Measurements from ENCODE around the gene EDIL3. TPM values are rescaled to one million over a fixed set of nuclear protein-coding genes. Genes with fewer than 3 reads are reported as not detected.
"Not testable (repeated sequence)": the region's sequence is repeated elsewhere in the genome, so short reads cannot be mapped to it uniquely, and the experiment has no call there.

EDIL3 gene
- polyA plus RNA-seq, 3 donors: 44.2 to 46.8 (median 44.6) TPM

DNA sequence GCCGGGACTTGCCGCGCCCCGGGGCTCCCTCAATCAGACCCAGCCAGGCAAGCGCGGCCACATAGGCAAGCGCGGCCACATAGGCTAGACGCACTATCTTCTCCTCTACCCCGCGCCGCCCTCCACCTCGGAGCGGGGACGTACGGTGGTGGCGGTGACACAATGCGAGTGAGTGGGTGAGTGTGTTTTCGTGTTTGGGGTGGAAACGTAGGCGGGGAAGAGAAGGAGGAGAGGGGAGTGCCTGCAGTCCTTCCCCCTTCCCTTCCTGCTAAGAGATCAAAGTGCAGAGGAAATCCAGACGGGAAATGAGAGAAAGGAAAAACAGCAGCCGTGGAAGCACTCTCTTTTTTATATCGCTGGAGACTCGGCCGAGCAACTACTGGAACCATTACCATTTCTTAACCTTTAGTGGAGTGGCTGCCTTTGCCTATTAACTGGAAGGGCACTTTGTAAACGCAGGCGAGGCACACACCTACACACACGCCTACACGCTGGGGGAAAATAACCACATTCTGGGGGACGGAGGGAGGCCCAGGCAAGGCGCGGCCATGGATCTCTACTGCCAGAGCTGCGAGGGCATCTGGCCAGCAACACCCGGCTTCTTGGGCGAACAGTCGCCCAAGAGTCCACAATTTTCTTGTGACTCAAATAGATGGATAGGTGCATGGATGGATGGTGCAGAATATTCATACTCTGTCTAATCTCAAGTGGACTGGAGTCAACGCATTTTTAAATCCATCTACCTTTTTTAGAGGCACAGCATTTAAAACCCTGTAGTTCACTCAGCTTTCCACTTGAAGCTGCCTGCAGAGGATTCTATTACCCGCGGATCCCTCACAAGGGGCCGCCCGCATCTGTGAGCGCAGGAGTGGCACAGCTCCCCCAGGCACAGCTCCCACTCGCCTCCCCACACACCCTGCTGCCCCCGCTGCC, 2.1 kb downstream of the EDIL3 start:
- DNase-seq: no peak

DNA sequence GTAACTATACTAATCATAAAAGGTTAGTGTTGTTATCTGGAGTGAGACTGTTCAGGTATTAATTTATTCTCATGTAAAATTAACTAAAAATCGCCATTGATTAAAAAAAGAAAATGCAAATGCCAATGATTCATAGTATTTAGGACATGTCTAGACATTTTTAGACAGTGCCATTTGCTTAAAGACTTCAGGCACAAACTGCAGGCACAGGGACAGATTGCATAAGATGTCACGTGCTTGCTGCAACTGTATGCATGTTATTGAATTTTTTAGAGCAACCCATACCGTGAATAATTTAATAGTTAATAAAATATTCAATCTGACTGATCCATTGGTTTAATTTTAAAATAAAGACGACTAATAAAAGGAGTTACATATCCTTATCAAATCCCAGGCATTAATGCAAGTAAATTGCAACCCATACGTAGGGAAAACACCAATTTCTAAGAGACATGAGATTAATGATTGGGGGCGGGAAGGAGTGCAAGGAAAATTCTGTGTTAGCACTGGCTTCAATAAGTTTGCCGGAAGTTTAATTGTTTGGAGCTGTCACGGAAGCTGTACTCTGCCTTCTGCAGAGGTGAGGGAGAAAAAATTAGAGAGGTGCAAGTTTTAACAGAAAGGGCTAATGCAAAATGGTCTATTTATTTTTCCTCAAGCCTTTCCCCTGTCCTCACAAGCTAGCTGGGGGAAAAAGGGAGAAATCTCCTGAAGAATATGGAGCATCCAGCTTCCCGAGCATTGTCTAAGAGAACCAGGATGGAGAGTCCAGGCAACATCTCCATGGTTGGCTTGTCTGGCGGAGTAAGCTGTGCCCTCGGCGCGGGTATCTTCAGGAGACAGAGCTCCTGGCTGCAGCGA, 2.9 kb downstream of the EDIL3 start:
- no peak for DNase-seq

DNA sequence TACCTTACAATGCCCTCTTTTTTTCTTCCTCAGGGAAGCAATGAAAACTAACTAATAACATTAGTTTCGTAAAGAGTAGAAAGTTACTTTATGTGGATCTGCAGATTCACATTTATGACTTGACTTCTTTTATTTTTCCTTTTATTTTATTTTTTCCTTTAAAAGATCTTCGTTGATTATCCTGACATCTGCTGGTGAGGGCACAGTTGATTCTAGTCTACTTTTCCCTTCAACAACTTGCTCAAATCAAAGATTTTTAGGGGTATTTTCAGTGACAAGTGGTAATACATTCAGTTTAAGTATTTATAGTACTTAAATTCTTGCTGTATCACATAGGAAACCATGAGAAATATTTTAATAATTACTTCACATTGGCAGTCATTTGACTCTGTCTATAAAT, 4.9 kb downstream of the EDIL3 start:
- no peak for DNase-seq

DNA sequence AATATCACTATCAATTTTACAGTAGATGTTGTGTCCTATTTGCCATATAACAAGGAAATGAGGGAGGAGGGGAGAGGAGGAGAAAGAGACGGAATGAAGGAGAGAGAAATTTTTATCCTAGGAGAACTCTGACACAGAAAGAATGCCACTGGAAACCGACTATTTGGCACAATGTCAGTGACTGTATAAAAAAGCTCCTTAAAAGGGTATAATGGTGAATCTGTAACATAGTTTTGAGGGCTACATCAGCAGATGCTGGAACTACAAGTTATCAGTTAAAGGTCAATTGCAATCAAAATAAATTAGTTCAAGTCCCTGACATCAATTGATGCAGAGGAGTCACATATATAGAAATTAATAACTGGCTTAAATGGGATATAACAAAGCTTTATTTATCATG, 5.7 kb downstream of the EDIL3 start:
- DNase-seq: no peak

DNA sequence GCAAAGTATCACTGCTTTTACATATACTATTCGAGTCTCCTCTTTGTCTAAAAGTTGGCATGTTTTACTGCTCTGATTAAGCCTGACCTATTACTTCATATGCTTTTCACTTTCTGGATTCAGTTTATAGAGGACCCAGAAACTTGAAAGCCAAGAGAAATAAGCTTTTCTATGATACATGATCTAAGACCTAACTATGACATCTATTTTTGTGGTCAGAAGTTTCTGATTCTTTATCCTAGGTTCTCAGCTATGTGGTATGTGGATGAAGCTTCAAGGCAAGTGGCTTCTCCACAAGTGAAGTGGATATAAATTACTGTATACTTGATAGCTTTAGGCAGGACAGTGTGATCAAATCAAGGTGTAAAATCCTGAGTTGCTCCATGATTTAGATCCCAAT, 6.3 kb downstream of the EDIL3 start:
- no peak for DNase-seq

DNA sequence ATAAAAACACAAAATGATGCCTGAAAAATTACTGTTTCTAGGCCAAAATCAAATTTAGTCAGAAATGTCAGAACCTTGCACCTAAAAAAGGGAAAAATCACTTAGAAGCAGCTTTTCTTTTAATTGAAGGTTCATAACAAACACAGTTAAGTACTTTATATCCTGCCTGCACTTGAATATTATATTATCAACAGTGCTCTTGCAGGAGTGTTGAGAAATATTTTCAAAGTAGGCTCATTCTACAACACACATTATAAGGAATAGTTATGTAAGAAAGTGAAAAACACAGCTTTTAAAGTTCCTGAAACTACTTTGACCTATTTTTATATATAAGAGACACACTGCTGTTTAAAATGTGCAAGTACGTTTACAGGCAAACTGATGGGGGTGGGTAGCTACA, 8.3 kb downstream of the EDIL3 start:
- DNase-seq: no peak

DNA sequence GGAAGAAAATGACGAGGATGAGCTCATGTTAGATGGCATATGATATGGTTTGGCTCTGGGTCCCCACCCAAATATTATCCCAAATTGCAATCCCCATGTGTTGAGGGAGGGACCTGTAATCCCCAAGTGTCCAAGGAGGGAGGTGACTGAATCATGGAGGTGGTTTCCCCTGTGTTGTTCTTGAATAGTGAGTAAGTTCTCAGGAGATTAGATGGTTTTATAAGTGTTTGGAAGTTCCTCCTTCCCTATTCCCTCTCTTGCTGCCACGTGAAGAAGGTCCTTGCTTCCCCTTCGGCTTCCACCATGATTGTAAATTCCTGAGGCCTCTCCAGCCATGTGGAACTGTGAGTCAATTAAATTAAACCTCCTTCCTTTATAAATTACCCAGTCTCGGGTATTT, 10.1 kb downstream of the EDIL3 start:
- no peak for DNase-seq

DNA sequence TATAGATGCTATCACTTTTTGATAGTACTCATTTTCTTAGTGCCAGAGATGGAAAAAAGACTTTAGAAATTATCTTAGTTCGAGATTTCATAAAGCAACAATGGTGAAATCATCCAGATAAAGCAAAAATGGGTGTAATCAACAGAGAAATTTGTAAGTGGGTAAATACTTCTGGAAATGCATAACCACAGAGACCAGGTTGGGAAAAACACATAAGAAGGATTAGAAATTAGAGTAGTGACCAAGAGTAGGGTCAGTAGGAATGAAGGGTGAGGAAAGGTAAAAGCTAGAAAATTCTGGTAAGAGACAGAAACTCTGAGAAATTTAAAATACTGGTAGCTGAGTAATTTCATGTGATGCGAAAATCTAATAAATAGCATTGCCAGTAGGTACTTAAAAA, 11.2 kb downstream of the EDIL3 start:
- DNase-seq: no peak

DNA sequence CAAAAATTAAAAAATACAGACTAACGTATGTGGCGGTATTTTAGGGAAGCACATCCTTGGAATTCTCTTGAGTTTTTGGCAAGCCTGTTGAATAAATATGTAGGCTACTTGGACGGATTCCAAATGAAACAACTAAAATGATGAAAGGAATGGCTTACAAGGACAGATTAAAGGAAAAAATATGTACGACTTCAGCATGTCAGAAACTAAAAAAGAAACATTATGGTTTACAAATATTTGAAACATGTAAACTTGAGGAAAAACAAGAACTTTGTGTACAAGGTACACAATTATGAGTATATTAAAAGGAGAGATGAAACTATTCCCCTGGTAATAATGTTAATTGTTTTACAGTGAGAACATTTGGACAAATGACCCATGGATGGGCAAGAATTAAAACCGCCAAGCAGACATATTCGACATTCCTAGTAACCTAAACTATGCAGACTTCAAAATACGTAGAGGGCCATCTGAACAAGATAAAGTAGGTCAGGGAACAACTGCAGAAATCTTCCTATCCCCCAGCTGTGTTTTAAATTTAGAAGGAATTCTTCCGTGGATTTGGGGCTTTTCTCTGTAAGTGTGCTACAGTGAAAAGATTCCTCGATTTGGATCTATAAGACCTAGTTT, 12.5 kb downstream of the EDIL3 start:
- no peak for DNase-seq

DNA sequence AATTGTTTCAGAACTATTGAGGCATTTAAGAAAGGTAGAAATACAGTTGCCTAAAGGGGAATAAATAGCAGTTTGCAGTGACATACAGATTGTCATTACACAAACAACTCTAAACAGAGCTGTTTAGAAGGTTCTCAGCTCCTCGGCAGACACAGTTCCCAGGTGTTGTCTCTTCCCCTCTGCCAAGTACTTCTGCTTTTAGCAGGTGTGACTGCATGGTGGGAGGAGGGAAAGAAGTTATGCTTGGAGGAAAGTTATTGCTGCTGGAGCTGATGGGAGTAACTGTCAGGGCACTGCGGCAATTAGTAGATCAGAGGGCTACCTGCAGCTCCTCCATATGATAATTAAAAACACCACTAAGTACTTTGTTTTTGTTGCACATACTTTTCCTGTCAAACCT, 14.5 kb downstream of the EDIL3 start:
- DNase-seq: no peak

DNA sequence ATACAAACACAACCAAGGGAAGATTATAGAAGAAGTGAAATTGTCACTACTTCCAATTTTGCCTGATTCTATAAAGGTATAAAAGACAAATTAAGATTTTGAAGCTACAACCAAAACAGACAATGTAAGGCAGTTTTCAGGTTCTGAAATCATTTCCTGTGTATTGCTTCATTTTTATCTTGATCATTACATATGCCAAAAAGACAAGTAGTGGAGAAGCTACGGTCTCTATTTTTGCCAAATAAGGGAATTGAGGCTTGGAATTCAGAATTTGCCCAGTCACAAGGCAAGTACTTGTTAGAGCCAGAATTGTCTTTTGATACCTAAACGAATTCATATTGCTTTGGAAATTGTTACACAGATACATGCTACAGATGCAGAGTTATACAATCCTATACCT, 20.6 kb downstream of the EDIL3 start:
- no peak for DNase-seq

DNA sequence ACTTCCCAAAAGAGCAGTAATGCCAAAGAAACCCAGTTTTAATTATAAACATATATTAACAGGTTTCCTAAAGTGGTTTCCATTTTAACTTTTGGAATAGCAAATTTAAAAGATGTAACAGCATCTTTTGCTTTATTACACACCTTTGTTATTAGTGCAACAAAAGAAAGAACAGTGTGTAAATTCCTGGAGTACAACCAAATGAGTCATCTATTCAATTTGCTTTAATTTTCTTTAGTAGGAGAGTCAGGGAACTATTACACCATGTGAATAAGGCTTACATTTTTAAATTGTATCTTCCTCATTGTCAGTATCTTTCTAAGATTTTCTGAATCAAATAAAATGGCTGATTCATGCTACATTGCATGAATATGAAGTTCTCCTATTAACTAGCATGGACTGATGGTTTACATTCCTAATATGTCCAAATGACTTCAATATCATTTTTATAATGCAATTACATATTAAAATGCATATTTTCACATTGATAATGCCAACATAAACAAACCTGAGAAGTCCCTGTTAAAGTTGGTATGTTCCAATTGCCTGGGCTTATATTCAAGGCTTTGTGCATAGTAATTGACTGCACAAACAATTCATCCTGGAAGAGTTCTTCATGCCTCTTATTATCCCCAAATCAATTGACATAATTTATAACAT, 22.5 kb downstream of the EDIL3 start:
- DNase-seq: no peak

DNA sequence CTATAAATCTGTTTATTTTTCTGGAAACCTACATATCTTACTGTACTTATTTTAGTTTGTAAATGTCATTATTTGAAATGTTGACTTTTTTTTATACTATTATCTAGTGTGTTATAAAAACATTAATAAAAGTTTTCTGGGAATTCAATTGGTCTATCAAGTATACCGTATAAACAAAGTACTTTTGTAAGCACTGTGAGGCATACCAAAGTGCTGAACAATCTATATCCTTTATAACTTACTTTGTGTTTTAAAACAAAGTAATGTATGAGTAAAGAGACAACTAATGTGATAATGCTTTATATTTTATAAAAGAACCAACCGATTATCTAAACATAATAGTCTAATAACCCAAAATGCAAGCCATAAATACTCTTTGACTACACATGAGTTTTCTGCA, 23.1 kb downstream of the EDIL3 start:
- DNase-seq: no peak

DNA sequence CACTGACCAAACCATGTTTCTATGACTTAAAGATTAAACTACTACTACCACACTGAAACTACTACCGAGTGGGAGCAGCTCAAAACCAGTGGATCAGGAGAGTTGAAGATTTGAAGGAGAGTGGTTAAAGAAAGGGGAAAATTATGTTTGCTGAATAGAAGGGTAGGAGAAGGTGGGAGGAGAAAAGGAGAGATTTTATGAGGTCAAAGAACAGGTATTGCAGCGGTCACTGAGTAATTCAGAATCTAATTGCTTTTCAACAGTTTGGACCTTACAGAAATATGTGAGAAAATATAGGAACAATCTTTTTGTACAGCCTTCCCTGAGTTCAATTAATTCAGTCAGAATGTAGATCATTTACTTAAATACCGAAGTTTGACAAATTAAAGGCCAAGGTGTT, 24.6 kb downstream of the EDIL3 start:
- no peak for DNase-seq

DNA sequence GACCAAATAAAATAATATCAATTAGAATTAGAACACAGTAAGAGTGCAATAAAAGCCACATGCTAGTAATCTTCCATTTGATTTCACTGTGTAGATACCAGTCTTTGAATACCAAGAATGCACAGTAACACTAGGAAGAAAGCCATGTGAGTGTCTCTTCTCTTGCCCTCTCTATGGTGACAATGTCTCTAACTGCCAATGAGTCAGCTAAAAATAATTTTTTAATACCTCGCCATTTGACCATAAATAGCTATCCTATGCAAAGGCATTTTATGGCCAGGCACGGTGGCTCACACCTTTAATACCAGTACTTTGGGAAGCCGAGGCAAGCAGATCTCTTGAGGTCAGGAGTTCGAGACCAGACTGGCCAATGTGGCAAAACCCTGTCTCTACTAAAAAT, 30.6 kb downstream of the EDIL3 start:
- no peak for DNase-seq

DNA sequence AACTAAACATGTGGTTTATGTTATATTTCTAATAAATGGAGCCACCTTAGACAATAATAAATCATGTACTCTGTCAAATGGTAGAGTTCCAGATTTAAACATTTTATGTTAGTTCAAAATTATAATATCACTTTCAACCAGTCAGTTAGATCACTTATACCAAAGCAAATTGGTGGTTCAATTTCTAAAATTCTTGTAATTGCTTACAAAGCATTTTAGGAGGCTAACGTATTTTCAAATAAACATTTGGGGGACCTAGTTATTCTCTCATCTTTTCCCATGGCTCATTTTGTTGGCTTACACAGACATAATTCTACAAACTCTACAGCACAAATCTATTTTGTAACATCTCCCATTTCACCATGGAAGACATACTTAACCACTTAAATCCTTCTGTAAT, 39.9 kb downstream of the EDIL3 start:
- no peak for DNase-seq

DNA sequence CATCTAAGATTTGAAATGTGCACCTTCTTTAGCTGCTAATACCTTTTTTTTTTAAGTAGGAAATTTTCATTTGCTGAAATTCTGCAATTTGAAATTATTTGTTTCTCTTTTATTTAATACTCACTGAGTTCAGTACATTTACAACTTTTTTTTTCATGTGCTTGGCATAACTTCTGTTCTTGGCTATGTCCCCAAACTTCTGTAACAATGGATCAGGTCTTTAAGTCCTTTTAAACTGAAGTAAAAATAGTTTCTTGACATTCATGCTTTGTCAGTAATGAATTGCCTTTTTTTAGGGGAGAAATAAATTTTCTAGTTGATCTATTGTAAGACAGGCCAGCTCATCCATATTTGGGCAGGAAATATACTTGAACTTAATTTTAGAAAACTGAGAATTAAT, 41.5 kb downstream of the EDIL3 start:
- no peak for DNase-seq

DNA sequence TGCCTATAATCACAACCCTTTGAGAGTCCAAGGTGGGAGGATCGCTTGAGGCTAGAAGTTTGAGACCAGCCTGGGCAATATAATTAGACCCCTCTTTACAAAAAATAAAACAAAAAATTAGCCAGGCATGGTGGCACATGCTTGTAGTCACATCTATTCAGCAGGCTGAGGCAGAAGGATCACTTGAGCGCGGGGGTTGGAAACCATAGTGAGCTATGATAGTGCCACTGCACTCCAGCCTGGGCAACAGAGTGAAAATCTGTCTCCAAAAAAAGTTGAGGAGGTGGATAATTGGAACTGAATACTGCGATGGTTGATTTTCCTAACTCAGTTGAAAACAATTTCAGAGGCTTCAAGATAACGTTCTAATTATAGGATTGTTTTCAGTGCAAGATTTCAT, 52.6 kb downstream of the EDIL3 start:
- no peak for DNase-seq

DNA sequence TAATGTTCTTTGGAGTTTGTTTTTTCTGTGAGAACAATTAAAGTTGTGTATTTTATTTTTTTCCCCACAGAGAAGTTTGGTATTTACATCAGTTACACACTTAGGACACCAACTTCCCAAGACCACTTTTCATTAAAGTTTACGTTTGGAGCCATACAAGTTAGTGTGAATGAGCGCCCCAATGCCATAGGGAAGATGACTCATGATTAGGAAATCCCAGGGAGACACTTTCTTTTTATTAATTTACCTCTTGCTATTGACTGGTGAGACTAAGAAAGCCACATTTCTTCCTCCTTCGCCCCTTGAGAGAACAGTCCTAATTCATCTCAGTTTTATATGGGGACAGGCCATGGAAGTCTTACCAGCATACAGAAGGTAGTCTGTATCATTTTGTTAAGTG, 57.1 kb downstream of the EDIL3 start:
- DNase-seq: no peak

DNA sequence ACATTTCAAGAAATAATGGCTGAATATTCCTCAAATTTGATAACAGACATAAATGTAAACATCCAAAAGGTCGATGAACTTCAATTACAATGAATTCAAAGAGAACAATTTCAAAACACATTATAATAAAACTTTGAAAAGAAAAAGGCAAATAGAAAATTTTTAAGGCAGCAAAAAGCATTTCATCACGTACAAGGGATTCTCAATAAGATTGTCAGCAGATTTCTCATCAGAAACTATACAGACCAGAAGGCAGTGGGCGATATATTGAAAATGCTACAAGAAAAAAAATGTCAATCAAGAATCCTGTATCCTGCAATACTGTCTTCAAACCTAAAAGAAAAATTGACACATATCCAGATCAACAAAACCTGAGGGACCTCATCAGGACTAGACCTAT, 62.0 kb downstream of the EDIL3 start:
- DNase-seq: no peak

DNA sequence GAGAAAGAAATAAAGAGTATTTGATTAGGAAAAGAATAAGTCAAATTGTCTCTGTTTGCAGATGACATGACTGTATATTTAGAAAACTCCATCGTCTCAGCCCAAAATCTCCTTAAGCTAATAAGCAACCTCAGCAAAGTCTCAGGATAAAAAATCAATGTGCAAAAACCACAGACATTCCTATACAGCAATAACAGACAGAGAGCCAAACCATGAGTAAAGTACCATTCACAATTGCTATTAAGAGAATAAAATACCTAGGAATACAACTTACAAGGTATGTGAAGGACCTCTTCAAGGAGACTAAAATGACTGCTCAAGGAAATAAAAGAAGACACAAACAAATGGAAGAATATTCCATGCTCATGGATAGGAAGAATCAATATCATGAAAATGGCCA, 66.9 kb downstream of the EDIL3 start:
- DNase-seq: not testable (repeated sequence)

DNA sequence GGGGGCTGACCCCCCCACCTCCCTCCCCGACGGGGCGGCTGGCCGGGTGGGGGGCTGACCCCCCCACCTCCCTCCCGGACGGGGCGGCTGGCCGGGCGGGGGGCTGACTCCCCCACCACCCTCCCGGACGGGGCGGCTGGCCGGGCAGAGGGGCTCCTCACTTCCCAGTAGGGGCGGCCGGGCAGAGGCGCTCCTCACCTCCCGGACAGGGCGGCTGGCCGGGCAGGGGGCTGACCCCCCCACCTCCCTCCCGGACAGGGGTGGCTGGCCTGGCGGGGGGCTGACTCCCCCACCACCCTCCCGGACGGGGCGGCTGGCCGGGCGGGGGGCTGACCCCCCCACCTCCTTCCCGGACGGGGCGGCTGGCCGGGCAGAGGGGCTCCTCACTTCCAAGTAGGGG, 72.4 kb downstream of the EDIL3 start:
- DNase-seq: not testable (repeated sequence)
